Caco-2 (cell line): Measurements from ENCODE around the gene AQP9. TPM values are rescaled to one million over a fixed set of nuclear protein-coding genes. Genes with fewer than 3 reads are reported as not detected.
"Not testable (repeated sequence)": the region's sequence is repeated elsewhere in the genome, so short reads cannot be mapped to it uniquely, and the experiment has no call there.

Experiments
- BruUV-seq: library from RNA; stranded (reverse); fragments of 400-500 nt; replicated peaks from 2 replicates; lab custom pipeline; 2021; lab: Mats Ljungman, UMichigan
- CTCF ChIA-PET: fragments of 300-600 bp; sonication (Branson Sonifier 250); formaldehyde crosslinking; loops from one replicate; lab custom pipeline; 2022; ENCODE audit warnings: antibody characterized with exemption; lab: Charles Lee
- POLR2A ChIA-PET: fragments of 300-600 bp; sonication (Branson Sonifier 250); formaldehyde crosslinking; loops from one replicate; lab custom pipeline; 2022; ENCODE audit warnings: antibody characterized with exemption; lab: Charles Lee
- DNase-seq, 2 experiments: peaks; one replicate each; pipeline versions ENCODE4 v3.0.0 to v3.0.0-alpha.2; 2020 to 2022
- H3K27me3 ChIP-seq: replicated peaks from 2 replicates; pipeline ENCODE4 v1.6.0; 2011; ENCODE audit warnings: low read length; ENCODE audit not compliant: control insufficient read depth, insufficient read depth
- H3K36me3 ChIP-seq: 2 replicates; pipeline ENCODE4 v1.5.1; 2011; ENCODE audit warnings: low read length; ENCODE audit not compliant: control insufficient read depth, insufficient read depth
- H3K4me1 ChIP-seq: fragments of 250-450 bp; sonication (Bioruptor Pico); 2 replicates; pipeline ENCODE4 v1.5.1; 2020; ENCODE audit warnings: mild to moderate bottlenecking
- H3K4me3 ChIP-seq: 2 replicates; pipeline ENCODE4 v1.5.1; 2011; ENCODE audit warnings: low read depth, mild to moderate bottlenecking, control low read depth, low read length
- H3K9me3 ChIP-seq: fragments of 250-450 bp; sonication (Bioruptor Pico); 2 replicates; pipeline ENCODE4 v1.5.1; 2020; ENCODE audit warnings: mild to moderate bottlenecking, moderate library complexity
- H3K27ac Mint-ChIP-seq: one replicate; pipeline ENCODE4 v1.8.0; 2022; ENCODE audit warnings: mixed read lengths; ENCODE audit not compliant: unreplicated experiment
- H3K27me3 Mint-ChIP-seq: one replicate; pipeline ENCODE4 v1.8.0; 2022; ENCODE audit warnings: mixed read lengths; ENCODE audit not compliant: insufficient read depth, unreplicated experiment
- H3K36me3 Mint-ChIP-seq: one replicate; pipeline ENCODE4 v1.8.0; 2022; ENCODE audit warnings: mild to moderate bottlenecking, mixed read lengths; ENCODE audit not compliant: insufficient read depth, unreplicated experiment
- H3K4me1 Mint-ChIP-seq: one replicate; pipeline ENCODE4 v1.8.0; 2022; ENCODE audit warnings: low read depth, mixed read lengths; ENCODE audit not compliant: unreplicated experiment
- H3K4me3 Mint-ChIP-seq: one replicate; pipeline ENCODE4 v1.8.0; 2022; ENCODE audit warnings: mild to moderate bottlenecking, moderate library complexity, mixed read lengths; ENCODE audit not compliant: unreplicated experiment
- H3K9me3 Mint-ChIP-seq: one replicate; pipeline ENCODE4 v1.8.0; 2022; ENCODE audit warnings: mixed read lengths; ENCODE audit not compliant: unreplicated experiment
- intact Hi-C: fragments of 100-400 bp; cut with micrococcal nuclease; formaldehyde crosslinking; loops from one replicate; pipeline ENCODE4 v1.10.0; 2022; ENCODE audit not compliant: unreplicated experiment
- total RNA-seq: library from RNA; stranded (reverse); gene quantifications from 2 replicates; pipeline ENCODE4 v1.2.3, GENCODE V29; 2022
- TF ChIP-seq, protein P1 (sequence below), 2 experiments: fragments of 200-600 bp in 1 of 2; IDR thresholded peaks; 1 replicate in 1 of 2; 2 replicates in 1 of 2; pipeline versions ENCODE4 v1.5.1 to v1.8.0; 2011 to 2022; ENCODE audit warnings: antibody characterized with exemption in 1 of 2, control low read depth in 1 of 2, inconsistent platforms in 1 of 2, low read depth in 1 of 2, low read length in 1 of 2, mild to moderate bottlenecking in 1 of 2, moderate library complexity in 1 of 2; ENCODE audit not compliant: insufficient read depth in 1 of 2, severe bottlenecking in 1 of 2, unreplicated experiment in 1 of 2

AQP9 gene
- total RNA-seq, 1 experiment from 2014 or later, result not detected

DNA sequence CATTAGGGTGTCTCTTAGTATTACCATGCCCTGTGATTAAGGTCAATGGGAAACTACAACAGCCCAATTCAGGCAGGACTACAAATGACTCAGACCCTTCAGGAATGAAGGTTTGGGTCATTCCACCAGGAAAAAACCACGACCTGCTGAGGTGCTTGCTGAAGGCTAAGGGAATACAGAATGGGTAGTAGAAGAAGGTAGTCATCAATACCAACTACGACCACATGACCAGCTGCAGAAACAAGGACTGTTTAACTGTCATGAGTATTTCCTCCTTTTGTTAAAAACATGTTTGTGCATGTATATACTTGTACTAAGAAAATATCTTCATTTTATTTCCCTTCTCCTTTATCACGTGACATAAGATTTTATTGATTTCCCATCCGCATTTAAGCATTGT lies 71.8 kb downstream of the AQP9 start:
- H3K9me3 Mint-ChIP-seq, H3K36me3 Mint-ChIP-seq, H3K27me3 ChIP-seq, H3K4me3 ChIP-seq, CTCF ChIA-PET, POLR2A ChIA-PET, H3K4me1 Mint-ChIP-seq, H3K27me3 Mint-ChIP-seq, H3K9me3 ChIP-seq, H3K4me1 ChIP-seq, DNase-seq, BruUV-seq, intact Hi-C loops, H3K36me3 ChIP-seq, H3K4me3 Mint-ChIP-seq, H3K27ac Mint-ChIP-seq: not testable (repeated sequence)

DNA sequence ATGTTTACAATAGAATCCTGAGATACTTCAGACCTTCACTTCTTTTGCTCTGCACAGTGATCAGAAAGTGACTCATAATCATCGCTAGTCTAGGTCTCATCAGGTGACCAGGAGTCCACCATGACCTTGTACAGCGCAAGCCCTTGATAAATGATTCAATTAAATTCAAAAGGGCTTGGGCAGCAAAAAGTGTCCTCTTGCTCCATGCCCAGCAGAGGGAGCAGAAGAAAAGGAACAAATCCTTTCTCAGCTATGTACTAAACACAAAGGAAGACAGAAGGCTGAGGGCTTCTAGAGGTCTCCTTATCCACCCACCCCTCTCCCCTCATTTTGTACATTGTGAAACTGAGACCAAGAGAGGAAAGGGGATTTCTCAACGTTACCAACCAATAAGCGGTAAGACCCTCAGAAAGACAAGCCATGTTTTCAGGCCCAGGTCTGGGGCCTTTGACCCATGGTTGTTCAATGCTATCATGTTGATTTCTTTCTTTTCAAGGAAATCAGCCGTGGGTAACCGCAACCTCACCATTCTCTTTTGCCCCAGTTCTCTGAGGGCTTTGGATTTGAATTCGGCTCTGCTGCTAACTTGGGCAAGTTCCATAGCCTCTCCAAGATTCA lies 74.8 kb downstream of the AQP9 start:
- ChIA-PET POLR2A (no interaction called here), CTCF (interaction anchor here (0.7 to 1.3 kb wide), 5 partner anchors 9 to 1316 kb away, joined by 3 to 9 read pairs (median 3); no protein-coding TSS in a partner anchor)
- Mint-ChIP-seq H3K36me3 (no peaks in the 10 kb centered on the region), H3K27me3 (peaks cover 2% of the 10 kb centered on the region), H3K27ac (no peak overlapping the region), H3K9me3 (no peaks in the 10 kb centered on the region), H3K4me3 (no peak overlapping the region), H3K4me1 (no peaks in the 10 kb centered on the region)
- no peaks in the 10 kb centered on the region for H3K4me1 ChIP-seq
- TF ChIP-seq, protein P1, sequence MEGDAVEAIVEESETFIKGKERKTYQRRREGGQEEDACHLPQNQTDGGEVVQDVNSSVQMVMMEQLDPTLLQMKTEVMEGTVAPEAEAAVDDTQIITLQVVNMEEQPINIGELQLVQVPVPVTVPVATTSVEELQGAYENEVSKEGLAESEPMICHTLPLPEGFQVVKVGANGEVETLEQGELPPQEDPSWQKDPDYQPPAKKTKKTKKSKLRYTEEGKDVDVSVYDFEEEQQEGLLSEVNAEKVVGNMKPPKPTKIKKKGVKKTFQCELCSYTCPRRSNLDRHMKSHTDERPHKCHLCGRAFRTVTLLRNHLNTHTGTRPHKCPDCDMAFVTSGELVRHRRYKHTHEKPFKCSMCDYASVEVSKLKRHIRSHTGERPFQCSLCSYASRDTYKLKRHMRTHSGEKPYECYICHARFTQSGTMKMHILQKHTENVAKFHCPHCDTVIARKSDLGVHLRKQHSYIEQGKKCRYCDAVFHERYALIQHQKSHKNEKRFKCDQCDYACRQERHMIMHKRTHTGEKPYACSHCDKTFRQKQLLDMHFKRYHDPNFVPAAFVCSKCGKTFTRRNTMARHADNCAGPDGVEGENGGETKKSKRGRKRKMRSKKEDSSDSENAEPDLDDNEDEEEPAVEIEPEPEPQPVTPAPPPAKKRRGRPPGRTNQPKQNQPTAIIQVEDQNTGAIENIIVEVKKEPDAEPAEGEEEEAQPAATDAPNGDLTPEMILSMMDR (IDR thresholded peaks at IDR 0.05; ENCODE audit: insufficient read depth in 1 of 2, low read depth in 1 of 2, low read length in 1 of 2, severe bottlenecking in 1 of 2, unreplicated experiment in 1 of 2), result peak; percentile 33 to 66
- DNase-seq, result peak in 1 of 2 experiments; percentile 38
- H3K4me3 ChIP-seq, result no peak overlapping the region
- no peaks in the 10 kb centered on the region; the same call in 1 of the 2 replicates for H3K27me3 ChIP-seq
- intact Hi-C loops, result no loop called here
- no peaks in the 10 kb centered on the region for H3K36me3 ChIP-seq
- BruUV-seq, result no TSS peak
- no peaks in the 10 kb centered on the region for H3K9me3 ChIP-seq

DNA sequence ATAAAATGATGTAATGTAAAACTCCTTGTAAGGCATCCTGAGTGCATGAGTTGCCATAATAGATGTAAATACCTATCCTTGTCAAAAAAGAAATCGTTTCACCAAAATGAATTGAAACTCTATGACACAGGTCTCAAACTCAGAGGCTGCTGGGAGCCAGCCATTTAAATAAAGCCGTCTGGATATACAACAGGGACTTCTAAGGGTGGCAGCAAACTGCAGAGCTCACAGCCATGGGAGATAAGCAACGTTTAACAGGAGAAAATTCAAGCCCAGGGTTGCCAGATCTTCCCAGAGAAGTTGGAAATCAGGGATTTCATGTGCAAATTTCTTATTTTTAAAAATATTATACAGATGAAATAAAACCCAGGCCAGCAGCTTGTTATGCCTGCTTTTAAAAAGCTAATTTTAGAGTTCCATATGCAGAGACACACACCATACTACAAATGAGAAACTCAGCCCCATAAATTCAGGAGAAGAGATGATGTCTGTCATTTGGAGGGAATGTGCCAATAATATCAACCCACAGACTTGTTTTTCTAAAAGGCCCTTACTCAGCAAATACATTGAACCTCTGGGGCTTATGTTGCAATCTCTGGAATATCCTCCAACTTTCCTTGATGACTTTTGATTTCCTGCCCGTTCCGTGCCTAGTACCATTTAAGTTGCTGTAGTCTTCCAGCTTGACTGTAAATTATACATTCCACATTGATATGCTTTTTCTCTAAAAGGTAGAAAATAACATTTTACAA lies 75.6 kb downstream of the AQP9 start:
- no peaks in the 10 kb centered on the region for H3K4me1 Mint-ChIP-seq
- H3K4me3 Mint-ChIP-seq, result no peak overlapping the region
- DNase-seq, result no peak
- H3K27me3 ChIP-seq, result no peaks in the 10 kb centered on the region; the same call in 1 of the 2 replicates
- H3K36me3 Mint-ChIP-seq, result no peaks in the 10 kb centered on the region
- H3K9me3 ChIP-seq, result no peaks in the 10 kb centered on the region
- H3K4me3 ChIP-seq, result no peak overlapping the region
- ChIA-PET POLR2A (no interaction called here), CTCF (interaction anchor here (1.0 to 1.3 kb wide), 2 partner anchors 8 to 626 kb away, joined by 3 to 9 read pairs; no protein-coding TSS in a partner anchor)
- no peak overlapping the region for H3K27ac Mint-ChIP-seq
- no peaks in the 10 kb centered on the region for H3K9me3 Mint-ChIP-seq
- H3K36me3 ChIP-seq, result no peaks in the 10 kb centered on the region
- H3K27me3 Mint-ChIP-seq, result peaks cover 2% of the 10 kb centered on the region
- intact Hi-C loops, result no loop called here
- H3K4me1 ChIP-seq, result no peaks in the 10 kb centered on the region
- TF ChIP-seq, protein P1 (IDR thresholded peaks at IDR 0.05; ENCODE audit: insufficient read depth in 1 of 2, low read depth in 1 of 2, low read length in 1 of 2, severe bottlenecking in 1 of 2, unreplicated experiment in 1 of 2), result no peak
- no TSS peak for BruUV-seq
